ENCODE data around the gene METTL1.

METTL1 gene

DNA sequence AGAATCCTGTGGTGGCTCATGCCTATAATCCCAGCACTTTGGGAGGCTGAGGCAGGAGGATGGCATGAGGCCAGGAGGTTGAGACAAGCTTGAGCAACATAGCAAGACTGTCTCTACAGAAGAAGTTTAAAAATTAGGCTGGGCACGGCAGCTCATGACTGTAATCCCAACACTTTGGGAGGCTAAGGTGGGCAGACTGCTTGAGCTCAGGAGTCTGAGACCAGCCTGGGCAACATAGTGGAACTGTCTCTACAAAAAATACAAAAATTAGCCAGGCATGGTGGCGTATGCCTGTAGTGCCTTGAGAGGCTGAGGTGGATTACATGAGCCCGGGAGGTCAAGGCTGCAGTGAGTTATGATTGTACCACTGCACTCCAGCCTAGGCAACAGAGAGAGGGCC lies 4.0 kb downstream of the METTL1 start:
- Histone ChIP-seq H3K4me1 (ENCODE audit: insufficient read depth, low read length) (peaks cover 14% of the 10 kb centered on the region), H3K4me3 (ENCODE audit: low read depth in 1 of 2, low read length in 2 of 2) (no peak overlapping the region), H3K9me3 (ENCODE audit: insufficient read depth, low read length, severe bottlenecking) (no peaks in the 10 kb centered on the region), H2AFZ (ENCODE audit: low read depth, low read length) (no peak overlapping the region), H3K36me3 (ENCODE audit: insufficient read depth, low read length) (peaks cover 29% of the 10 kb centered on the region), H3K4me2 (ENCODE audit: insufficient read depth, low read length) (no peak overlapping the region), H3K27ac (ENCODE audit: low read length) (no peak overlapping the region), H3K27me3 (ENCODE audit: insufficient read depth, low read length, poor library complexity) (no peaks in the 10 kb centered on the region), H3K79me2 (ENCODE audit: insufficient read depth, low read length) (peaks cover 13% of the 10 kb centered on the region), H4K20me1 (ENCODE audit: insufficient read depth, low read length) (no peaks in the 10 kb centered on the region), H3K9ac (ENCODE audit: low read depth, low read length) (no peak overlapping the region)
- TF ChIP-seq, protein P1, sequence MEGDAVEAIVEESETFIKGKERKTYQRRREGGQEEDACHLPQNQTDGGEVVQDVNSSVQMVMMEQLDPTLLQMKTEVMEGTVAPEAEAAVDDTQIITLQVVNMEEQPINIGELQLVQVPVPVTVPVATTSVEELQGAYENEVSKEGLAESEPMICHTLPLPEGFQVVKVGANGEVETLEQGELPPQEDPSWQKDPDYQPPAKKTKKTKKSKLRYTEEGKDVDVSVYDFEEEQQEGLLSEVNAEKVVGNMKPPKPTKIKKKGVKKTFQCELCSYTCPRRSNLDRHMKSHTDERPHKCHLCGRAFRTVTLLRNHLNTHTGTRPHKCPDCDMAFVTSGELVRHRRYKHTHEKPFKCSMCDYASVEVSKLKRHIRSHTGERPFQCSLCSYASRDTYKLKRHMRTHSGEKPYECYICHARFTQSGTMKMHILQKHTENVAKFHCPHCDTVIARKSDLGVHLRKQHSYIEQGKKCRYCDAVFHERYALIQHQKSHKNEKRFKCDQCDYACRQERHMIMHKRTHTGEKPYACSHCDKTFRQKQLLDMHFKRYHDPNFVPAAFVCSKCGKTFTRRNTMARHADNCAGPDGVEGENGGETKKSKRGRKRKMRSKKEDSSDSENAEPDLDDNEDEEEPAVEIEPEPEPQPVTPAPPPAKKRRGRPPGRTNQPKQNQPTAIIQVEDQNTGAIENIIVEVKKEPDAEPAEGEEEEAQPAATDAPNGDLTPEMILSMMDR (IDR thresholded peaks at IDR 0.05; ENCODE audit: borderline replicate concordance, extremely low read depth, low read length, poor library complexity, severe bottlenecking) = no peak
- no peak for TF ChIP-seq EZH2 (IDR thresholded peaks at IDR 0.05; ENCODE audit: borderline replicate concordance, low read depth, low read length, severe bottlenecking)
- DNase-seq (no peak), ATAC-seq (ENCODE audit: insufficient read depth, low read depth) (no peak)

DNA sequence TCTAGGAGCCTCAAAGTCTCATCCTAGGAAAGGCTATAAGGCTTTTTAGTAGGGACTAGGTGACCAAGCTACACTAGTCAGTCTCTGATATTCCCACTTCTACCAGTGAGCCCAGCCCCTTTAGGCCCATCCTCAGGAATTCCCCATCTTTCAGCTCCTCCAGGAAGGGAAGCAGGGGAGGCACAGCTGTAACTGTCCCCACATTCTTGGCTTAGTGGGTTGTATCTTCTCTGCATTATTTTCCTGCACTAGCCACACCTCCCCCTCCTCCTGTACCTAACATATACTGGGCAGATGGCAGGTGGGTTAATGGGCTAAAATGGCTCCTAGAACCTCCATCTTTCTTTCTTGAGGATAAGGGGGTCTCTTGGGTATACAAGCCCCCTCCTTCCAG lies 4.6 kb downstream of the METTL1 start:
- H2AFZ ChIP-seq (ENCODE audit: low read depth, low read length) = no peak overlapping the region
- peak overlapping the region; percentile 6; the same call in 1 of the 2 replicates for H3K9ac ChIP-seq (ENCODE audit: low read depth, low read length)
- H3K4me1 ChIP-seq (ENCODE audit: insufficient read depth, low read length) = peaks cover 12% of the 10 kb centered on the region
- ATAC-seq (ENCODE audit: insufficient read depth, low read depth) (no peak), DNase-seq (no peak)
- H3K4me2 ChIP-seq (ENCODE audit: insufficient read depth, low read length) = no peak overlapping the region
- H3K27me3 ChIP-seq (ENCODE audit: insufficient read depth, low read length, poor library complexity) = no peaks in the 10 kb centered on the region
- H3K9me3 ChIP-seq (ENCODE audit: insufficient read depth, low read length, severe bottlenecking) = no peaks in the 10 kb centered on the region
- H3K36me3 ChIP-seq (ENCODE audit: insufficient read depth, low read length) = peaks cover 29% of the 10 kb centered on the region
- H3K27ac ChIP-seq (ENCODE audit: low read length) = no peak overlapping the region
- no peak for TF ChIP-seq EZH2 (IDR thresholded peaks at IDR 0.05; ENCODE audit: borderline replicate concordance, low read depth, low read length, severe bottlenecking)
- TF ChIP-seq, protein P1 (IDR thresholded peaks at IDR 0.05; ENCODE audit: borderline replicate concordance, extremely low read depth, low read length, poor library complexity, severe bottlenecking) = no peak
- peaks cover 10% of the 10 kb centered on the region for H3K79me2 ChIP-seq (ENCODE audit: insufficient read depth, low read length)
- H4K20me1 ChIP-seq (ENCODE audit: insufficient read depth, low read length) = no peaks in the 10 kb centered on the region
- no peak overlapping the region for H3K4me3 ChIP-seq (ENCODE audit: low read depth in 1 of 2, low read length in 2 of 2)

DNA sequence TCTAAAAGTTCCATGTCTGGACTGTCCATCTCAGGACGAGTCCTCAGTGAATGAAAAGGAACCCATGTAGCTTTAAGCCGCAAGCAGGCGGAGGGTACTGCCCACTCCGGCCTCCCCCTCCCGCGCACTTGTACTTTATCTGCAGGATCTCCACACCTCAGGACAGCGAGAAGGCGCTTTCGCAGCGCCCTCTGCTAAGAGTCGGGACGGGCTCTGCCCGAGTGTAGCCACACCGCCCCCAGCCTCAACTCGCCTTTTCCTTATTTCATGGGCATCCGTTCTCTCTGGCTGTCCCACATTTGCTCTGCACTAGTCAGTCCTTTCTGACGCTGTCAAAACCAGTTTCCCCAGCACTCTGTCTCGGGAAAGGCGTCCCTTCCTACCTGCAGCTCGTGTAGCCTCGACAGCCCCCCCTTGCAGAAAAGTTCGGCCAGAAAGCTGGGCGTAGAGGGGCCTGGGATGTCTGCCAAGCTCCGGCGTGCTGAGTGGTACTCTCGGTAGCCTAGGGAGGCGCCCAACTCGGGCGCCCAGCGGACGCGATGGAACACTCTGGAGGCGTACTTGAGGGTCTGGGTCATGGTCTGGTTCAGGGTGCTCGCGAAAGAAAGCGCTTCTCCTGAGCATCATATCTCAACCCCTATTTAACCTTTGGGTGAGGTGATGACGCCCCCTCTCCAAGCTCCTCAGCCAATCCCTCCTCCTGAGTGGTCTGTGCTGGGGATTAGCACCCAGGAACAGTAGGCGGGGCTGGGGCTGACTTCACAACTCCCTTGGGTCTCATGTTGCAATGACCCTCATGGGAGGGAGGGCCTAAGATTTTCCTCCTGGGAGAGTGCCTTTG lies 5.2 kb downstream of the METTL1 start, which contains the start of gene CYP27B1:
CYP27B1 (minus strand) TSS at position 615 of the 841 bp plus-strand sequence; CDS start at position 578, 37 bp downstream.
- H3K36me3 ChIP-seq (ENCODE audit: insufficient read depth, low read length) = peaks cover 29% of the 10 kb centered on the region
- peaks cover 12% of the 10 kb centered on the region for H3K4me1 ChIP-seq (ENCODE audit: insufficient read depth, low read length)
- no peak for ATAC-seq (ENCODE audit: insufficient read depth, low read depth)
- no peaks in the 10 kb centered on the region for H4K20me1 ChIP-seq (ENCODE audit: insufficient read depth, low read length)
- H3K27me3 ChIP-seq (ENCODE audit: insufficient read depth, low read length, poor library complexity) = no peaks in the 10 kb centered on the region
- peak within 1 kb of the TSS; percentile 6; the same call in 1 of the 2 replicates for H3K9ac ChIP-seq (ENCODE audit: low read depth, low read length)
- H3K79me2 ChIP-seq (ENCODE audit: insufficient read depth, low read length) = peaks cover 10% of the 10 kb centered on the region
- H3K9me3 ChIP-seq (ENCODE audit: insufficient read depth, low read length, severe bottlenecking) = no peaks in the 10 kb centered on the region
- no peak within 1 kb of the TSS for H2AFZ ChIP-seq (ENCODE audit: low read depth, low read length)
- no peak within 1 kb of the TSS for H3K27ac ChIP-seq (ENCODE audit: low read length)
- H3K4me2 ChIP-seq (ENCODE audit: insufficient read depth, low read length) = no peak within 1 kb of the TSS
- DNase-seq = no peak
- H3K4me3 ChIP-seq (ENCODE audit: low read depth in 1 of 2, low read length in 2 of 2) = no peak within 1 kb of the TSS
- TF ChIP-seq EZH2 (IDR thresholded peaks at IDR 0.05; ENCODE audit: borderline replicate concordance, low read depth, low read length, severe bottlenecking) = no peak
- TF ChIP-seq, protein P1 (IDR thresholded peaks at IDR 0.05; ENCODE audit: borderline replicate concordance, extremely low read depth, low read length, poor library complexity, severe bottlenecking) = no peak
